Panc1 (cell line): Measurements from ENCODE around the gene TNNI3K. TPM values are rescaled to one million over a fixed set of nuclear protein-coding genes. Genes with fewer than 3 reads are reported as not detected.

Source experiments
- ATAC-seq: fragments of 200-7000 bp; cut with Tn5 transposase; 2 replicates; pipeline ENCODE4 v1.9.1; 2020; ENCODE audit warnings: mild to moderate bottlenecking, moderate library complexity
- BruUV-seq: library from RNA; stranded (reverse); fragments of 400-500 nt; replicated peaks from 2 replicates; lab custom pipeline; 2021; lab: Mats Ljungman, UMichigan
- CTCF ChIA-PET: fragments of 300-600 bp; sonication (Branson Sonifier 250); formaldehyde crosslinking; loops from one replicate; lab custom pipeline; 2022; ENCODE audit warnings: antibody characterized with exemption; lab: Charles Lee
- POLR2A ChIA-PET: fragments of 300-600 bp; sonication (Branson Sonifier 250); formaldehyde crosslinking; loops from one replicate; lab custom pipeline; 2022; ENCODE audit warnings: antibody characterized with exemption; lab: Charles Lee
- DNase-seq: peaks from one replicate; pipeline ENCODE4 v3.0.0-alpha.2; 2010; ENCODE audit warnings: low read depth, low spot score
- H3K27ac ChIP-seq: 2 replicates; pipeline ENCODE4 v1.5.1; 2011; ENCODE audit warnings: mild to moderate bottlenecking, low read length, inconsistent platforms
- H3K27me3 ChIP-seq: fragments of 200-500 bp; sonication (Bioruptor generic); 2 replicates; pipeline ENCODE4 v1.6.0; 2014; ENCODE audit warnings: low read length, inconsistent platforms; ENCODE audit not compliant: control insufficient read depth, insufficient read depth
- H3K36me3 ChIP-seq: fragments of 200-500 bp; sonication (Bioruptor generic); 2 replicates; pipeline ENCODE4 v1.5.1; 2014; ENCODE audit warnings: inconsistent platforms, mild to moderate bottlenecking, low read length, moderate library complexity; ENCODE audit not compliant: control insufficient read depth, insufficient read depth
- H3K4me1 ChIP-seq: 2 replicates; pipeline ENCODE4 v1.5.1; 2011; ENCODE audit warnings: inconsistent platforms, mild to moderate bottlenecking, low read length, moderate library complexity; ENCODE audit not compliant: control insufficient read depth, insufficient read depth
- H3K4me3 ChIP-seq, 2 experiments: 2 replicates each; pipeline ENCODE4 v1.5.1; 2011 to 2012; ENCODE audit warnings: low read depth in 2 of 2, low read length in 2 of 2, mild to moderate bottlenecking in 2 of 2, inconsistent platforms in 1 of 2, moderate library complexity in 1 of 2
- H3K9me3 ChIP-seq: fragments of 200-500 bp; sonication (Bioruptor generic); 2 replicates; pipeline ENCODE4 v1.5.1; 2014; ENCODE audit warnings: low read depth, mild to moderate bottlenecking, inconsistent platforms, low read length, moderate library complexity; ENCODE audit not compliant: control insufficient read depth, insufficient read depth
- CTCF ChIP-seq: fragments of 450-650 bp; IDR thresholded peaks from 2 replicates; pipeline ENCODE4 v1.5.1; 2017; ENCODE audit warnings: mild to moderate bottlenecking
- POLR2AphosphoS5 ChIP-seq: IDR thresholded peaks from 2 replicates; pipeline ENCODE4 v1.6.1; 2012; ENCODE audit warnings: mild to moderate bottlenecking, low read depth, low read length, moderate library complexity
- REST ChIP-seq, 2 experiments: IDR thresholded peaks; 2 replicates each; pipeline ENCODE4 v1.6.1; 2011 to 2012; ENCODE audit warnings: low read depth in 2 of 2, control low read depth in 1 of 2, low read length in 1 of 2, mild to moderate bottlenecking in 1 of 2, moderate library complexity in 1 of 2; ENCODE audit not compliant: insufficient read depth in 1 of 2
- SIN3A ChIP-seq: IDR thresholded peaks from 2 replicates; pipeline ENCODE4 v1.6.1; 2012; ENCODE audit warnings: low read depth, mild to moderate bottlenecking, low read length, moderate library complexity, borderline replicate concordance; ENCODE audit not compliant: insufficient read depth
- TCF7L2 ChIP-seq: IDR thresholded peaks from 2 replicates; pipeline ENCODE4 v1.6.1; 2011; ENCODE audit warnings: mild to moderate bottlenecking, low read depth, low read length, inconsistent platforms
- in situ Hi-C: cut with HindIII; loops from 2 replicates; pipeline ENCODE4 v1.10.0; 2016; ENCODE audit warnings: low sequenced_read_pairs, low pct_unique_long_range_greater_than_20kb
- intact Hi-C: fragments of 100-400 bp; cut with micrococcal nuclease; formaldehyde crosslinking; loops from one replicate; pipeline ENCODE4 v1.10.0; 2022; ENCODE audit not compliant: unreplicated experiment
- total RNA-seq: library from RNA; stranded (reverse); gene quantifications from one replicate; pipeline ENCODE4 v1.2.1, GENCODE V29; 2021; ENCODE audit not compliant: unreplicated experiment

Gene TNNI3K
- total RNA-seq, 1 experiment from 2014 or later: not detected

DNA sequence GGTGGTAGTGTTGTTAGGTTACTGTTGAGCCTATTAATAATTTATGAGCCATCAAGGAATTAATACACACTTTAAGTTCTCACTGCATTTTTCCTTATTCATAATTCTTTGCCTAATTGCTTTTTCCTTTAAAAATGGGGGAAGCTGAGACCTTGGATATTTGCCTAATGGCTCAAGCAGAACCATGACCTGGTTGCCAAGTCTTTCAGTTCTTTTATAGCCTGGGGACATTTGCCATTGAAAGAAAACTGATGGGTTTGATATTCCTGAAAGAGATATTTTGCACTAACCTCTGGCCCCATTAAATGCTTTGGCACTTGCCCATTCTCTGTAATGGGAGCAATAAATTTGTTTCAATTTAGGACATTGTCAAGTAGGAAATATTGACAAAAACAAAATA is 295.7 kb downstream of the TNNI3K start:
- intact Hi-C loops: no loop called here
- DNase-seq (no peak), ATAC-seq (no peak)
- Histone ChIP-seq H3K27ac (no peak overlapping the region), H3K27me3 (no peaks in the 10 kb centered on the region), H3K4me3 (no peak overlapping the region), H3K9me3 (no peaks in the 10 kb centered on the region), H3K4me1 (no peaks in the 10 kb centered on the region), H3K36me3 (no peaks in the 10 kb centered on the region)
- CTCF ChIA-PET: no interaction called here
- no peak for TF ChIP-seq REST (IDR thresholded peaks at IDR 0.05; ENCODE audit: insufficient read depth in 1 of 2, low read depth in 2 of 2, low read length in 1 of 2)
- in situ Hi-C loops: no loop called here
- BruUV-seq: no TSS peak
- POLR2A ChIA-PET: no interaction called here

DNA sequence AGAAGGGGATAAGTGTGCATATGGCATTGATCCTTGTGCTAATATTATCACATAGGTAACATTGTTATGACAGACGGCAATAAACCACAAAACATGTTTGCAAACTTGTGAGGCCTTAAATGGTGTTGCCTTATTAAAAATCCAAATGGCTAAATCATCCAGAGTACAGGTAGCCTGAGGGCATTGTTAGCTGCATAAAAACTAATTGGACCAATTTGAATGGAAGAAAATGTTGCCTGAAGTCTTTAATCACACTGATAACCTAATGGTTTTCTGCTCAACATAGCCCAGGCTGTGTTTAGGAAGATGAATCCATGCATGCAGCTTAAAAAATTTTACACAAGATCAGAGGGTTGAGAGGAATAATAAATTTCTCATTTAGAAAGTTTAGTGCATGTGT is 296.6 kb downstream of the TNNI3K start:
- no peak overlapping the region for H3K4me3 ChIP-seq
- no peaks in the 10 kb centered on the region for H3K4me1 ChIP-seq
- in situ Hi-C loops (no loop called here), intact Hi-C loops (no loop called here)
- CTCF ChIA-PET: no interaction called here
- H3K27me3 ChIP-seq: no peaks in the 10 kb centered on the region
- H3K9me3 ChIP-seq: no peaks in the 10 kb centered on the region
- no peak for ATAC-seq
- H3K27ac ChIP-seq: no peak overlapping the region
- TF ChIP-seq SIN3A: no peak
- no peak for TF ChIP-seq POLR2AphosphoS5
- no peak for TF ChIP-seq TCF7L2
- no peak for TF ChIP-seq REST (IDR thresholded peaks at IDR 0.05; ENCODE audit: insufficient read depth in 1 of 2, low read depth in 2 of 2, low read length in 1 of 2)
- TF ChIP-seq CTCF: no peak
- no peaks in the 10 kb centered on the region for H3K36me3 ChIP-seq
- POLR2A ChIA-PET: no interaction called here
- BruUV-seq: no TSS peak
- DNase-seq: no peak
